Trophoblast cell (in vitro differentiated cells and primary cell): ENCODE measurements around the gene MS4A12.

Experiments used
- DNase-seq, 2 donors: peaks; one replicate each; pipeline ENCODE4 v3.0.0-alpha.2; 2016
- H2AFZ ChIP-seq: 2 replicates; pipeline ENCODE4 v1.6.1; 2013; ENCODE audit warnings: low read length, moderate library complexity, mild to moderate bottlenecking; ENCODE audit not compliant: insufficient read depth, poor library complexity
- H2AK5ac ChIP-seq: 2 replicates; pipeline ENCODE4 v1.6.1; 2013; ENCODE audit warnings: mild to moderate bottlenecking, low read length
- H2BK120ac ChIP-seq: 2 replicates; pipeline ENCODE4 v1.6.1; 2013; ENCODE audit warnings: low read length, mild to moderate bottlenecking, moderate library complexity; ENCODE audit not compliant: insufficient read depth, poor library complexity
- H2BK12ac ChIP-seq: 2 replicates; pipeline ENCODE4 v1.6.1; 2013; ENCODE audit warnings: mild to moderate bottlenecking, low read length, moderate library complexity
- H2BK5ac ChIP-seq: 2 replicates; pipeline ENCODE4 v1.6.1; 2013; ENCODE audit warnings: low read length, low read depth, moderate library complexity, mild to moderate bottlenecking; ENCODE audit not compliant: poor library complexity
- H3K14ac ChIP-seq: 2 replicates; pipeline ENCODE4 v1.6.1; 2013; ENCODE audit warnings: mild to moderate bottlenecking, low read length
- H3K18ac ChIP-seq: 2 replicates; pipeline ENCODE4 v1.6.1; 2013; ENCODE audit warnings: mild to moderate bottlenecking, low read length
- H3K23ac ChIP-seq: 2 replicates; pipeline ENCODE4 v1.6.1; 2013; ENCODE audit warnings: low read length
- H3K27ac ChIP-seq: 2 replicates; pipeline ENCODE4 v1.5.1; 2013; ENCODE audit warnings: low read depth, mild to moderate bottlenecking, inconsistent platforms, low read length, moderate library complexity
- H3K27me3 ChIP-seq: 2 replicates; pipeline ENCODE4 v1.6.1; 2013; ENCODE audit warnings: inconsistent platforms, mild to moderate bottlenecking, low read length, moderate library complexity; ENCODE audit not compliant: insufficient read depth
- H3K36me3 ChIP-seq, 2 experiments: 1 replicate in 1 of 2; 2 replicates in 1 of 2; pipeline ENCODE4 v1.6.1; 2013; ENCODE audit warnings: low read length in 2 of 2, mild to moderate bottlenecking in 2 of 2, moderate library complexity in 1 of 2; ENCODE audit not compliant: insufficient read depth in 2 of 2, control insufficient read depth in 1 of 2
- H3K4ac ChIP-seq: 2 replicates; pipeline ENCODE4 v1.6.1; 2013; ENCODE audit warnings: low read depth, mild to moderate bottlenecking, low read length, moderate library complexity
- H3K4me1 ChIP-seq, 2 experiments: 1 replicate in 1 of 2; 2 replicates in 1 of 2; pipeline ENCODE4 v1.6.1; 2013; ENCODE audit warnings: low read length in 2 of 2, mild to moderate bottlenecking in 2 of 2, moderate library complexity in 1 of 2; ENCODE audit not compliant: insufficient read depth in 2 of 2, control insufficient read depth in 1 of 2
- H3K4me2 ChIP-seq: 2 replicates; pipeline ENCODE4 v1.6.1; 2013; ENCODE audit warnings: inconsistent platforms, mild to moderate bottlenecking, low read length, moderate library complexity
- H3K4me3 ChIP-seq: 2 replicates; pipeline ENCODE4 v1.5.1; 2013; ENCODE audit warnings: mild to moderate bottlenecking, low read depth, low read length, inconsistent platforms
- H3K79me1 ChIP-seq: one replicate; pipeline ENCODE4 v1.6.1; 2013; ENCODE audit warnings: low read length
- H3K79me2 ChIP-seq: 2 replicates; pipeline ENCODE4 v1.6.1; 2013; ENCODE audit warnings: low read length, mild to moderate bottlenecking; ENCODE audit not compliant: control insufficient read depth, insufficient read depth, poor library complexity
- H3K9ac ChIP-seq: 2 replicates; pipeline ENCODE4 v1.6.1; 2013; ENCODE audit warnings: mild to moderate bottlenecking, low read length
- H3K9me3 ChIP-seq: 2 replicates; pipeline ENCODE4 v1.6.1; 2013; ENCODE audit warnings: low read depth, mild to moderate bottlenecking, control low read depth, inconsistent platforms, low read length; ENCODE audit not compliant: insufficient read depth
- H4K12ac ChIP-seq: 2 replicates; pipeline ENCODE4 v1.6.1; 2013; ENCODE audit warnings: low read depth, mild to moderate bottlenecking, low read length, moderate library complexity
- H4K8ac ChIP-seq: 2 replicates; pipeline ENCODE4 v1.6.1; 2013; ENCODE audit warnings: low read depth, mild to moderate bottlenecking, low read length, moderate library complexity
- H4K91ac ChIP-seq: one replicate; pipeline ENCODE4 v1.6.1; 2013; ENCODE audit warnings: low read depth, mild to moderate bottlenecking, low read length, moderate library complexity
- WGBS: extraction: QIAGEN DNeasy Blood & Tissue Kit; methylation state at CpG from one replicate; pipeline ENCODE4 v1.1.7; 2013; ENCODE audit warnings: missing lambda C conversion rate; ENCODE audit not compliant: insufficient read length, insufficient coverage; ENCODE audit errors: extremely low coverage; 5-methylcytosine and 5-hydroxymethylcytosine counted together

Gene MS4A12

DNA sequence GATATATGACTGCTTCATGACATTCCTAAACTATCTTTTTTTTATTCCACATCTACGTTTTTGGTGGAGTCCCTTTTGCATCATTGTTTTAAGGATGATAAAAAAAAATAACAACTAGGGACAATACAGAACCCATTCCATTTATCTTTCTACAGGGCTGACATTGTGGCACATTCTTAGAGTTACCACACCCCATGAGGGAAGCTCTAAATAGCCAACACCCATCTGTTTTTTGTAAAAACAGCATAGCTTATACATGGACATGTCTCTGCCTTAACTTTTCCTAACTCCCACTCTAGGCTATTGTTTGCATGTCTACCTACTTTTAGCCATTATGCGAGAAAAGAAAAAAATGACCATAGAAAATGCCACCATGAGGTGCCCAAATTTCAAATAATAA is 23.7 kb upstream of the MS4A12 start:
- Histone ChIP-seq H3K4me2 (no peak overlapping the region), H3K4me3 (no peak overlapping the region), H3K9ac (no peak overlapping the region), H3K9me3 (peaks cover 2% of the 10 kb centered on the region), H4K8ac (no peak overlapping the region), H4K91ac (no peak overlapping the region), H3K4ac (no peak overlapping the region), H4K12ac (no peak overlapping the region), H3K23ac (no peak overlapping the region), H2AK5ac (no peak overlapping the region), H2AFZ (no peak overlapping the region), H2BK5ac (no peak overlapping the region), H2BK120ac (no peak overlapping the region), H3K14ac (no peak overlapping the region), H3K79me2 (no peaks in the 10 kb centered on the region), H3K4me1 (no peaks in the 10 kb centered on the region), H3K36me3 (no peaks in the 10 kb centered on the region), H2BK12ac (no peak overlapping the region), H3K27me3 (no peaks in the 10 kb centered on the region), H3K27ac (no peak overlapping the region), H3K79me1 (no peaks in the 10 kb centered on the region), H3K18ac (no peak overlapping the region)
- DNase-seq = no peak
- no CpG with 5 or more reads among the region's 2 CpGs for WGBS

GRCh38 chr11:60469723-60470122 is 22.9 kb upstream of the MS4A12 start:
- H4K12ac ChIP-seq = no peak overlapping the region
- no peak overlapping the region for H4K8ac ChIP-seq
- no peak overlapping the region for H4K91ac ChIP-seq
- H3K4ac ChIP-seq = no peak overlapping the region
- no peaks in the 10 kb centered on the region for H3K79me1 ChIP-seq
- H3K23ac ChIP-seq = no peak overlapping the region
- no peak overlapping the region for H2BK5ac ChIP-seq
- H2BK120ac ChIP-seq = no peak overlapping the region
- no peak overlapping the region for H3K27ac ChIP-seq
- peak in 1 of 2 donors; percentile 5 for DNase-seq
- peaks cover 2% of the 10 kb centered on the region for H3K9me3 ChIP-seq
- H2AFZ ChIP-seq = no peak overlapping the region
- no peak overlapping the region for H3K4me2 ChIP-seq
- no peak overlapping the region for H3K18ac ChIP-seq
- no peak overlapping the region for H2AK5ac ChIP-seq
- H3K79me2 ChIP-seq = no peaks in the 10 kb centered on the region
- H2BK12ac ChIP-seq = no peak overlapping the region
- no peaks in the 10 kb centered on the region for H3K36me3 ChIP-seq
- H3K4me3 ChIP-seq = no peak overlapping the region
- no peak overlapping the region for H3K9ac ChIP-seq
- H3K4me1 ChIP-seq = no peaks in the 10 kb centered on the region
- no CpG with 5 or more reads among the region's 2 CpGs for WGBS
- H3K27me3 ChIP-seq = no peaks in the 10 kb centered on the region
- no peak overlapping the region for H3K14ac ChIP-seq

GRCh38 chr11:60477035-60477445 is 15.5 kb upstream of the MS4A12 start:
- no peak overlapping the region for H2AK5ac ChIP-seq
- no peak overlapping the region for H3K4ac ChIP-seq
- no peak overlapping the region for H3K23ac ChIP-seq
- H3K4me2 ChIP-seq = no peak overlapping the region
- H3K4me3 ChIP-seq = no peak overlapping the region
- no peaks in the 10 kb centered on the region for H3K9me3 ChIP-seq
- no peaks in the 10 kb centered on the region for H3K79me2 ChIP-seq
- H3K18ac ChIP-seq = no peak overlapping the region
- H4K12ac ChIP-seq = no peak overlapping the region
- no peak overlapping the region for H2BK120ac ChIP-seq
- H3K4me1 ChIP-seq = no peaks in the 10 kb centered on the region
- no peak for DNase-seq
- no peaks in the 10 kb centered on the region for H3K36me3 ChIP-seq
- H4K8ac ChIP-seq = no peak overlapping the region
- whole genome bisulfite sequencing = no CpG with 5 or more reads among the region's 6 CpGs
- H2AFZ ChIP-seq = no peak overlapping the region
- no peak overlapping the region for H2BK5ac ChIP-seq
- no peak overlapping the region for H3K27ac ChIP-seq
- no peak overlapping the region for H2BK12ac ChIP-seq
- H3K14ac ChIP-seq = no peak overlapping the region
- H3K9ac ChIP-seq = no peak overlapping the region
- no peaks in the 10 kb centered on the region for H3K27me3 ChIP-seq
- H4K91ac ChIP-seq = no peak overlapping the region
- H3K79me1 ChIP-seq = no peaks in the 10 kb centered on the region

DNA sequence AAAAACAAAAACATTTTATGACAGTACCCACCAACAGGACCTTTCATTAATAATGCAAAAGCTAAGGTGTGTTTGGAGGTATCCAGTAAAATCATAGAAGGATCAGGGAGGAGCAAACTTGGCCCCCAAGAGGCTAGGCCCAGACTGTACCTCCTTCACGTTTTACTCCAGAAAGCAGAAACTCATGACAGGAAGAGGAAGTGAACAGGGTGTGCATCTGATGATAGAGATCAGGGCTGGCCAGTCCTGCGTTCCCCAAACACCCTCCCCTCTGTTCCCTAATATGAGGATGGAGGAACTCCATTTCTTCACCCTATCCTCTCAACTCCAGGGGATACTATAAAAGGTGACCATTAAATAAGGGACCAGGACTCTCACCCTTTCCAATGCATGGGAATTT is 10.2 kb upstream of the MS4A12 start:
- no CpG with 5 or more reads among the region's 2 CpGs for WGBS
- H3K79me2 ChIP-seq = no peaks in the 10 kb centered on the region
- H3K18ac ChIP-seq = no peak overlapping the region
- no peak overlapping the region for H4K8ac ChIP-seq
- H3K4me2 ChIP-seq = no peak overlapping the region
- no peak overlapping the region for H3K4me3 ChIP-seq
- H3K27ac ChIP-seq = no peak overlapping the region
- H3K79me1 ChIP-seq = no peaks in the 10 kb centered on the region
- H2AK5ac ChIP-seq = no peak overlapping the region
- H4K91ac ChIP-seq = no peak overlapping the region
- no peaks in the 10 kb centered on the region for H3K27me3 ChIP-seq
- H3K36me3 ChIP-seq = no peaks in the 10 kb centered on the region
- no peak for DNase-seq
- H3K4ac ChIP-seq = no peak overlapping the region
- no peak overlapping the region for H2BK5ac ChIP-seq
- no peak overlapping the region for H2BK12ac ChIP-seq
- no peaks in the 10 kb centered on the region for H3K9me3 ChIP-seq
- H3K23ac ChIP-seq = no peak overlapping the region
- no peak overlapping the region for H4K12ac ChIP-seq
- H2AFZ ChIP-seq = no peak overlapping the region
- H3K4me1 ChIP-seq = no peaks in the 10 kb centered on the region
- H3K9ac ChIP-seq = no peak overlapping the region
- no peak overlapping the region for H2BK120ac ChIP-seq
- no peak overlapping the region for H3K14ac ChIP-seq
